ENCODE data around the gene SLC16A6. TPM values are rescaled to one million over a fixed set of nuclear protein-coding genes. Genes with fewer than 3 reads are reported as not detected.
"Not testable (repeated sequence)": the region's sequence is repeated elsewhere in the genome, so short reads cannot be mapped to it uniquely, and the experiment has no call there.

Gene SLC16A6
- total RNA-seq, 4 donors from 2014 or later, result 0.66 to 7.1 (median 3.8) TPM

GRCh38 chr17:68317458-68317857 lies 26.5 kb upstream of the SLC16A6 start:
- H3K27ac ChIP-seq, result peak overlapping the region; percentile 94 to 99 (median 95)
- TF ChIP-seq POLR2A (IDR thresholded peaks at IDR 0.05), result no peak
- no peak for TF ChIP-seq CTCF (IDR thresholded peaks at IDR 0.05 in 4 of 5, conservative IDR thresholded peaks at IDR 0.05 in 1 of 5)
- H3K9me3 ChIP-seq, result no peaks in the 10 kb centered on the region
- DNase-seq, result no peak
- H3K36me3 ChIP-seq, result no peaks in the 10 kb centered on the region
- H3K4me1 ChIP-seq, result peaks cover 38 to 52% of the 10 kb centered on the region in 2 donors
- intact Hi-C loops (cut with DNase I; ENCODE audit: low total_unique reads), result no loop called here
- ATAC-seq, result no peak
- no peaks in the 10 kb centered on the region for H3K27me3 ChIP-seq
- no peak overlapping the region for H3K4me3 ChIP-seq
- in situ Hi-C loops (cut with MboI; ENCODE audit: low sequenced_read_pairs in 4 of 4), result no loop called here

GRCh38 chr17:68315930-68316329 lies 25.0 kb upstream of the SLC16A6 start:
- H3K4me1 ChIP-seq, result peaks cover 38 to 52% of the 10 kb centered on the region in 2 donors
- intact Hi-C loops (cut with DNase I; ENCODE audit: low total_unique reads), result no loop called here

GRCh38 chr17:68314916-68315535 lies 24.1 kb upstream of the SLC16A6 start:
- ATAC-seq, result no peak

More at GRCh38 chr17:68315930-68316329, 25.0 kb upstream of the SLC16A6 start:
- Histone ChIP-seq H3K9me3 (no peaks in the 10 kb centered on the region), H3K27ac (no peak overlapping the region), H3K36me3 (no peaks in the 10 kb centered on the region), H3K4me3 (no peak overlapping the region), H3K27me3 (no peaks in the 10 kb centered on the region)
- ATAC-seq (no peak), DNase-seq (no peak)
- in situ Hi-C loops (cut with MboI; ENCODE audit: low sequenced_read_pairs in 4 of 4), result no loop called here
- TF ChIP-seq CTCF (IDR thresholded peaks at IDR 0.05 in 4 of 5, conservative IDR thresholded peaks at IDR 0.05 in 1 of 5) (no peak), POLR2A (IDR thresholded peaks at IDR 0.05) (no peak)

GRCh38 chr17:68310152-68310551 lies 19.2 kb upstream of the SLC16A6 start:
- DNase-seq, result no peak
- no peak for ATAC-seq
- in situ Hi-C loops (cut with MboI; ENCODE audit: low sequenced_read_pairs in 4 of 4), result no loop called here
- no peak overlapping the region for H3K27ac ChIP-seq
- peaks cover 8 to 16% of the 10 kb centered on the region in 2 donors for H3K4me1 ChIP-seq
- no peaks in the 10 kb centered on the region for H3K27me3 ChIP-seq
- H3K9me3 ChIP-seq, result no peaks in the 10 kb centered on the region
- intact Hi-C loops (cut with DNase I; ENCODE audit: low total_unique reads), result no loop called here
- H3K36me3 ChIP-seq, result no peaks in the 10 kb centered on the region
- H3K4me3 ChIP-seq, result no peak overlapping the region
- no peak for TF ChIP-seq POLR2A (IDR thresholded peaks at IDR 0.05)
- TF ChIP-seq CTCF (IDR thresholded peaks at IDR 0.05 in 4 of 5, conservative IDR thresholded peaks at IDR 0.05 in 1 of 5), result no peak

More at GRCh38 chr17:68314916-68315535, 24.1 kb upstream of the SLC16A6 start:
- TF ChIP-seq CTCF (IDR thresholded peaks at IDR 0.05 in 4 of 5, conservative IDR thresholded peaks at IDR 0.05 in 1 of 5) (no peak), POLR2A (IDR thresholded peaks at IDR 0.05) (no peak)
- Histone ChIP-seq H3K4me1 (peaks cover 32 to 43% of the 10 kb centered on the region in 2 donors), H3K4me3 (no peak overlapping the region), H3K9me3 (no peaks in the 10 kb centered on the region), H3K36me3 (no peaks in the 10 kb centered on the region), H3K27me3 (no peaks in the 10 kb centered on the region), H3K27ac (peak overlapping the region in 2 of 4 donors; percentile 23)
- DNase-seq, result no peak
- intact Hi-C loops (cut with DNase I; ENCODE audit: low total_unique reads) (no loop called here), in situ Hi-C loops (cut with MboI; ENCODE audit: low sequenced_read_pairs in 4 of 4) (no loop called here)

- H3K27ac ChIP-seq; ATAC-seq; in situ Hi-C loops (cut with MboI; ENCODE audit: low sequenced_read_pairs in 4 of 4); DNase-seq; H3K4me1 ChIP-seq; H3K4me3 ChIP-seq; intact Hi-C loops (cut with DNase I; ENCODE audit: low total_unique reads); H3K27me3 ChIP-seq; H3K36me3 ChIP-seq; H3K9me3 ChIP-seq: not testable (repeated sequence)
Measured at GRCh38 chr17:68309066-68309670, 18.2 kb upstream of the SLC16A6 start.

- H3K4me1 ChIP-seq; H3K9me3 ChIP-seq; H3K4me3 ChIP-seq; in situ Hi-C loops (cut with MboI; ENCODE audit: low sequenced_read_pairs in 4 of 4); ATAC-seq; H3K27me3 ChIP-seq; H3K27ac ChIP-seq; intact Hi-C loops (cut with DNase I; ENCODE audit: low total_unique reads); H3K36me3 ChIP-seq; DNase-seq: not testable (repeated sequence)
Measured at GRCh38 chr17:68308486-68308885, 17.6 kb upstream of the SLC16A6 start.

Measured in gastrocnemius medialis (tissue), 4 donors.